ENCODE data around the gene CADM2.

CADM2 gene

DNA sequence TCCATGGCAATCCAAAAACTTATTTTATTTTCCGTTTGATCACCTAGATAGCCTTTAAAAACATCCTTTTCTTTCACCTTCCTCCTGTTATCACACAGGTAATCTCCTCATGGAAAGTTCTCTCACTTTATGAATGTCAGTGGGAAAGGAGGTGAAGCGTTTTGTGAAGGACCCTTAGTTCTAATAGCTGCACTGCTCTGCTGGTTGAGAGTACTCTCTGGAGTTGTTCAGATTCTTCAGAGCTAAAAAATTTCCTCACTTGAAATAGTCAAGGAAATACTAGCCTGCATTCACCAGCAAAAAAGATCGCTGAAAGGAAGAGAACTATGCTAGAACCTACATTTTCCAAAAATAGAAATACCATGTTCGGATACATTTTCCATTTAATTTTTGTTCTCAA is 1097.2 kb downstream of the CADM2 start:
- no peak for DNase-seq (ENCODE audit: low read depth)
- H3K4me3 ChIP-seq (ENCODE audit: control insufficient read depth, low read depth, low read length): no peak overlapping the region
- TF ChIP-seq, protein P1, sequence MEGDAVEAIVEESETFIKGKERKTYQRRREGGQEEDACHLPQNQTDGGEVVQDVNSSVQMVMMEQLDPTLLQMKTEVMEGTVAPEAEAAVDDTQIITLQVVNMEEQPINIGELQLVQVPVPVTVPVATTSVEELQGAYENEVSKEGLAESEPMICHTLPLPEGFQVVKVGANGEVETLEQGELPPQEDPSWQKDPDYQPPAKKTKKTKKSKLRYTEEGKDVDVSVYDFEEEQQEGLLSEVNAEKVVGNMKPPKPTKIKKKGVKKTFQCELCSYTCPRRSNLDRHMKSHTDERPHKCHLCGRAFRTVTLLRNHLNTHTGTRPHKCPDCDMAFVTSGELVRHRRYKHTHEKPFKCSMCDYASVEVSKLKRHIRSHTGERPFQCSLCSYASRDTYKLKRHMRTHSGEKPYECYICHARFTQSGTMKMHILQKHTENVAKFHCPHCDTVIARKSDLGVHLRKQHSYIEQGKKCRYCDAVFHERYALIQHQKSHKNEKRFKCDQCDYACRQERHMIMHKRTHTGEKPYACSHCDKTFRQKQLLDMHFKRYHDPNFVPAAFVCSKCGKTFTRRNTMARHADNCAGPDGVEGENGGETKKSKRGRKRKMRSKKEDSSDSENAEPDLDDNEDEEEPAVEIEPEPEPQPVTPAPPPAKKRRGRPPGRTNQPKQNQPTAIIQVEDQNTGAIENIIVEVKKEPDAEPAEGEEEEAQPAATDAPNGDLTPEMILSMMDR (IDR thresholded peaks at IDR 0.05; ENCODE audit: control insufficient read depth, insufficient read depth, low read depth, low read length, missing control alignments): no peak

DNA sequence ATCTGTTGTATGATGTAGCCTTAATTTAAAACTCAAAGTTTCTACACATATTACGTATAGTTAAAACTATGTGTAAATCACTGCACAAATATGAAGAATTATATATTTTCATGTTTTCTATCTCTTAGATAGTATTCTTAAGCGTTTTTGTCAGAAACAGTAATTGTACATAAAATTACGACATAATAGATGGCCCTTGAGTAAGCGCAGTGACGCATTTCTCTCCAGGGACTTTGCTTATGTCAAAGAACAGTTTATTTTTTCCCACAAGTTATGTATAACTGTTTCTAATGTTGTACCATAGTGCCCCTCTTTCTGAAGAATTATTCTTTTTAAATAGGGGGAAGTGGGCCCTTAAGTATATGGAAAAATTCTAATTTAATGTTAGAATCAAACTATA is 1098.2 kb downstream of the CADM2 start:
- DNase-seq (ENCODE audit: low read depth): no peak
- H3K4me3 ChIP-seq (ENCODE audit: control insufficient read depth, low read depth, low read length): no peak overlapping the region
- TF ChIP-seq, protein P1 (IDR thresholded peaks at IDR 0.05; ENCODE audit: control insufficient read depth, insufficient read depth, low read depth, low read length, missing control alignments): no peak

DNA sequence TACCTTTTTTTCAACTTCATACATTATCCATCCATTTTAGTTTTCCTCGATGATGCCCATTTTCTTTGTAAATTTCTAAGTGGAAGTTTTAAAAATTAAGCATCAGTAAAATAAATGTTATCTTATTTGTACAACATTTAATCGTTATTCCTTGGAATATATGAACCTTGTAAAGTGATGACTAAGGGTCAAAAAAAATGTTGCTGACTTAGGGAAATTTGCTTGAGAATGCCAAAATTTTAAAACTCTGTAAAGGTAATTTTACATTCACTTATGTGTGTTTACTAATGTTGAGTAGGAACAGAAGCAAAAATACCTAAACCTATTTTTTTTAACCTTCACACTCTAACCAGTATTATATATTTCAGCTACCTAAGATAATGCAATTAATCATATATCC is 1115.0 kb downstream of the CADM2 start:
- TF ChIP-seq, protein P1 (IDR thresholded peaks at IDR 0.05; ENCODE audit: control insufficient read depth, insufficient read depth, low read depth, low read length, missing control alignments): no peak
- H3K4me3 ChIP-seq (ENCODE audit: control insufficient read depth, low read depth, low read length): no peak overlapping the region
- no peak for DNase-seq (ENCODE audit: low read depth)

DNA sequence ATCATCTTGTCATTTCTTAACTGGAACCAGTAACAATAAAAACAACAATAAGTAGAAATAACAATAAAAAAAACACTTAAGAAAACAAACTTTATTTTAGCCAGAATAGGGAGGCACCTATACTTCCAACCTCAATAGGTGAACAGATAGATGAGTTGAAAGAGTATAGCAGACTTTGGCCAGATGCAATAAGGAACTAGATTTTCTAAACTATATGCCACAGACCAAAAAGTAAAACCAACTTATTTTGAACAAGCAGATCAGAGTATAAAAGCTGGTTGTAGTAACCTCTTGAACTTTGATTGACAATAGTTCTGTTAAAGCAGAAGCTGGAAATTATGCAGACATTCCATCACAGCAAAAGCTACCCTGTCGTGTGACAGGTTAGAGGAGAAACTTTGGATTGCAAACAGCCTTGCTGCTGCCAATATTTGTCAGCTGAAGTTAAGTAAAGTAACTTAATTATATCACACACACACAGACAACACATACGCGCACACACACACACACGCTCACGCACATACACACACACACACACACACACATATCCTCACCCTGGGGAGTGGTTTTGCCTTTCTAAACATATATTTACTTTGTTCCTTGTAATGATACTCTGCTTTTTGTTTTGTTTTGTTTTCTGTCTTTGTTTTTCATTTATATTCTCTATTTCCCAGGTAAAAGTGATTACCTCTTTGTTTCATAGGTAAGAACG is 1128.5 kb downstream of the CADM2 start:
- no peak overlapping the region for H3K4me3 ChIP-seq (ENCODE audit: control insufficient read depth, low read depth, low read length)
- no peak for DNase-seq (ENCODE audit: low read depth)
- TF ChIP-seq, protein P1 (IDR thresholded peaks at IDR 0.05; ENCODE audit: control insufficient read depth, insufficient read depth, low read depth, low read length, missing control alignments): no peak

DNA sequence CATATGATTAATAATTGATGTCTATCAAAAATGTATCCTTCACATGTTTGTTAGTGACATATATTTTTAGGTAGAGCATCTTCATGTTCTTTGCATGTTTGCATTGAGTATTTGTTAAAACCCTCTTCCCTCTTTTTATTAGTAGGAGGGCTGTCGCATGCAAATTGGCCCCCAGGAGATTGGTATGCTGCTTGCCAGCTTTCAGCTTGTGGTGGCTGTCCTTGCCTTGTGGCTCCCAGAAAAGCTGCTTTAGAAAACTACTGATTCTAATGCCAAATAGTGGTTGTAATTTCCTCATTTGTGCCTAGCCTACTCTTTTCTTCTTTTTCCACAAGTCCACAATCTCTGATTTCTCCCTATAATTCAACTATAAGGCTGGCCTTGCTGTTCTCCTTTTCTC is 1145.4 kb downstream of the CADM2 start:
- no peak for DNase-seq (ENCODE audit: low read depth)
- no peak overlapping the region for H3K4me3 ChIP-seq (ENCODE audit: control insufficient read depth, low read depth, low read length)
- TF ChIP-seq, protein P1 (IDR thresholded peaks at IDR 0.05; ENCODE audit: control insufficient read depth, insufficient read depth, low read depth, low read length, missing control alignments): no peak

DNA sequence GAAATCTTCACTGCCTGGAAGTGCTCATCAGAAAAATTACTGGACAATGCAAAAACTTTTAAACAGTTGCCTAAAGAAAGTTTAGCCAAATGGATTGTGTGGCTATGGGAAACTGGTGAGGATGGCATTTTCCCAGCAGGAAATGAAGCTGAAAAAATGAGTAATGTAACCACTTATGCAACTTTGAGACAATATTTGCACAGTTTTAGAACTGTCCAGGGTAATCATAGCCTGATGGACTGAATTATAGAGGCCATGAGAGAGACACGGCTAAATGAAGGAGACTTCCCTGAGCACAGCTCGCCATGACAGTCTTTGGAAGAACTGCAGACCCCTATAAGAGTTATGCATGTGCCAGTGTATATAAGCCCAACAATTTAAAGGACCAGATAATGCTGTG is 1150.6 kb downstream of the CADM2 start:
- no peak overlapping the region for H3K4me3 ChIP-seq (ENCODE audit: control insufficient read depth, low read depth, low read length)
- DNase-seq (ENCODE audit: low read depth): no peak
- TF ChIP-seq, protein P1 (IDR thresholded peaks at IDR 0.05; ENCODE audit: control insufficient read depth, insufficient read depth, low read depth, low read length, missing control alignments): no peak
